Ecto neural progenitor cell (in vitro differentiated cells): ENCODE results near the gene TMEM163.
"Not testable (repeated sequence)": the region's sequence is repeated elsewhere in the genome, so short reads cannot be mapped to it uniquely, and the experiment has no call there.

Experiments used
- DNase-seq: peaks from one replicate; pipeline ENCODE4 v3.0.0-alpha.2; 2018; ENCODE audit warnings: low spot score

Gene TMEM163

DNA sequence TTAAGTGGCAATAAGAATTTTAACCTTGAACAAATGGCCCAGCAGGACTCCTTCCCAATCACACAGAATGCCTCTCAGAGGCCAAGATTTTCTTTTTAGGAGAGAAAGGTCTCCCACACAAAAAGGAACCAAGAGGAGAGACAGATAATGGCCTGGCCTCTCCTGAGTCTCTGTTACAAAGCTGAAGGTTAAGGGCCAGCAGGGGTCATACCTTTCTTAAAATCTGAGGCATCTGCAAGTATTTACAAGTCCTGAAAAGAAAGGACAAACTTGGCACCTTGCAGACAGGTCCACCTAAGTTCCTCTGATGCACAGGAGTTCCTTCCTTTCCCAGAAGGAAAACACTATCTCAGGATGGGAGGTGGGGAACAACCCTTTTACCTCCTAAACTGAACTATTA is 142.3 kb downstream of the TMEM163 start:
- no peak for DNase-seq

DNA sequence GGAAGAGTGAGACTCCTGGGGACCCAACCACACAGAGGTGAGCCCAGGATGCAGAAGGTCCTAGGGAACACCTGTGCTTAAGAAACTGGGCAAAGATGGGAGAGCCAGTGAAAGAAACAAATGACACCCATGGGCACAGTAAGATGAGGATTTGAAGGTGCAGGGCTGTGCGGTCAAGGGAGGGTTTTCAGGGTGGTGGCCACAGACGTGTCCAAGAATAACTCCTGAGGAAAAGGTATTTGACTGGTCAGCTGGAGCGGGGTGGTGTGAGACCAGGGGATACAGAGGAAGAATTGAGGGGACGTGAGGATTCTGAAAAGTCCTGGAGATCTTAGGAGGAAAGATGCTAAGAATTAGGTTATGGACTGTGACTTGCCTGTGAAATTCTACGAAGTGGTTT is 142.9 kb downstream of the TMEM163 start:
- DNase-seq = no peak

DNA sequence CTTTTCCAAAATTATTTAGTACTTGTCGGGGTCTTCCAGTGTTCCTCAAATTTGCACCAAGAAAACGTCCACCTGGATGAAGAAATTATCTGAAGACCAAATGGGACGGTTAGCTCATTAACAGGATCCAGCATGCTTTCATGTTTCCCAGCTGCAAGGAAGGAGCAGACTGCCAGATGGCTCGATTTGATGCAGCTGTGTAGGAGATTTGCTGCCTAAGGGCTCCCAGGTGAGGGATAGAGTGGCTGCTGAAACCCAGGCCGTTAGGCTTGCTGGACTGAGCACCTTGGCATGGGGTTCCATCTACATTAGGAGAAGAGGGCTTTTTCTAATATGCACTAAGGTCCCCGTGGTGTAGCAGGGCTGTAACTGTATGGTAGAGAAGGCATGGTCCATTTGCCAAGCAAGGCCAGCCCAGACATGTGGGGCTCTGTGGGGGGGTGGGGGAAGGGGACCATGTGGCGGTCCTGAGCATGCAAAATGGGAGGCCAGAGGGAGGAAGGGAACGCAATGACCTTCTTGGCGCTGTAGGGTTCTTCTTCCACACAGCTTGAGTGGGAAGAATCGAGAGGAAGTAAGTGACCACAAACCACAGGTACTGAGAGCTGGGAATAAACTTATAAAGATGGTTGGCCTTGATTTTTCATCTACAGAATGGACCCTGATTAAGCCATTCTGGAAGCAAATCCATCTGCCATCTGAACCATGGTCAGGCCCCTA is 144.0 kb downstream of the TMEM163 start:
- no peak for DNase-seq

DNA sequence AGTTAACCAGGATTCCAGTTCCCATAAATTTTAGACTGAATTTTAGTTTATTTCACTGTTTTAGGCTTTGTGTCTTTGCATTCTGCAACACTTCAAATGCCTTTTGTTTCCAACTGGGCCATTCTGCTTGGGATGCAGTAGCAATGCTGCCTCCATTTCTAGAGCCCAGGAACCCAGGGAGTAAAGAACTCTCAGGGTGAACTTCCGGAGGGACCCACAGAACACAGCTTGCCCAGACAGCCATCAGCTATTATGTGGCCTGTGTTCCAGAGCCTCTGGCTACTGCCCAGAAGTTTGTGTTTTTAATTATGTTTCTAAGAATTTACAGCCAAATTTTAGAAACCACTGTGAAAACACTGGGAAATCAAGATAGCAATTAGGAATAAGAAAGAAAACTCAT is 145.1 kb downstream of the TMEM163 start:
- DNase-seq = no peak

DNA sequence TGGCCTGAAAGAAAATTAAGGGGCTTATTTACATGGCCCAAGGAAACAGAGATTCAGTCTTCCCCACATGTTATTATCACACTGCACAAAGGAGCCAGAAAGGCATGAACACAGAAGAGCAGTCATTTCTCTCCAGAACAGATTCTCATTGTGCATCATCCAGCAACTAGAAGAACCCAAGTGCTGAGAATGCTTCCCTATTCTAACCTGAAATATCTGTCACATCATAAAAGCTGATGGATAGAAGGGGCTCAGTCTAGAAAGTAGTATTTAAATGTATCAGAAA is 145.8 kb downstream of the TMEM163 start:
- no peak for DNase-seq

DNA sequence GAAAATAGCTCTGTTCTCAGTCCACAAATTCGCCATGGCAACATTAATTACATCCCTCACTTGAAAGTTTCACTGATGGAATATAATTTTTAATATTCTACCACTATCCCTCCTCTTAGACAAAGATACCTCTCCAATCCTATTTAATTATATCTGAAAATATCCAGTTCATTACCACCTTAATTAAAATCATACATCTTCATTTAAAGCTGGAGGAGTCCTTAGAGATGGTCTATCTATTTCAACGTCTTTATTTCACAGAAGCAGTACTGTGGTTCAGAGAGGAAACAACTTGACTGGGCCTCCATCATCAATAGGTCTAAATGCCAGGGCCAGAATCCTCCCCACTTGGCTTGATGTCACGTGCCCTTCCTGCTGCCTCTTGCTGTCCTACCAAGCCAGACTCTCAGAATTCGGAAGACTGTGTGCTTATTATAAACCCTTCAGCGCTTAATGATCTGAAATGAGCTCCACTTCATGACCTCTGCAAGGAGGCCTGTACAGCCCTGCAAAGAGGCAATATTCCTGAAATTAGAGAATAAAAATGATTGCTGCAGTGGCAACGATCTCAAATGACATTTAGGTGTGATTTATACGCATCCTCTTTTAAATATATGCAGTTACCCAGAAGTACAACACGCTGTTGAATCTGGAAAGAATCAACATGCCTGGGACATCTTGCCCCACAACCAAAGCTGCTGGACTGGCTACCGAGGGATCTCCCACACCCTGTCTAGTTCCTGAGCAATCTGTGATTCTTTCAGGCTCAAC is 146.3 kb downstream of the TMEM163 start:
- no peak for DNase-seq

DNA sequence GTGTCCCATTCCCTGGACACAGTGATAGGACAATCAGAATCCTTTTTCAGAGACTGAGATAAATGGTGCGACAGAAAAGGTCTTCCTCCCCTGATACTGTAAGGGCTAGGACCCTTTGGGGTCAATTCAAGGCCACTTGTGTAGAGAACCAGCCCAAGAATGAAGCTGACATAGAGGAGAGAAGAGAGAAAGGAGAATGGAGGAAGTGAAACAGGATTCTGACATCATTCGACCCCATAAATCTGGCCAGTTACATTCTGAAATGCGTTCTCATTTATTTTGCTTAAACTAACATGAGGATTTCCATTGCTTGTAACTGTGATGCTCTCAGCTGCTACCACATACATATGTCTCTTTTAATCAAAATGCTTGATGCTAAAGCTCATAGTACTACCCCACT is 148.1 kb downstream of the TMEM163 start:
- no peak for DNase-seq

DNA sequence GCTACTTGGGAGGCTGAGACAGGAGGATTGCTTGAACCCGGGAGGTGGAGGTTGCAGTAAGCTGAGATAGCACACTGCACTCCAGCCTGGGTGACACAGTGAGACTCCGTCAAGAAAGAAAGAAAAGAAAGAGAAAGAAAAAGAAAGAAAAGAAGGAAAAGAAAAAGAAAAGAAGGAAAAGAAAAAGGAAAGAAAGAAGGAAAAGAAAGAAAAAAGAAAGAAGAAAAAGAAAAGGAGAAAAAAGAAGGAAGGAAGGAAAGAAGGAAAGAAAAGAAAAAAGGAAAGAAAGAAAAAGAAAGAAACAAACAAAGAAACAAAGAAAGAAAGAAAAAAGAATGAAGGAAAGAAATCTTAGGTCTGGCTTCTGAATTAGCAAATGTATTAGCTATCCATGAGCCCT is 150.4 kb downstream of the TMEM163 start:
- DNase-seq = no peak

DNA sequence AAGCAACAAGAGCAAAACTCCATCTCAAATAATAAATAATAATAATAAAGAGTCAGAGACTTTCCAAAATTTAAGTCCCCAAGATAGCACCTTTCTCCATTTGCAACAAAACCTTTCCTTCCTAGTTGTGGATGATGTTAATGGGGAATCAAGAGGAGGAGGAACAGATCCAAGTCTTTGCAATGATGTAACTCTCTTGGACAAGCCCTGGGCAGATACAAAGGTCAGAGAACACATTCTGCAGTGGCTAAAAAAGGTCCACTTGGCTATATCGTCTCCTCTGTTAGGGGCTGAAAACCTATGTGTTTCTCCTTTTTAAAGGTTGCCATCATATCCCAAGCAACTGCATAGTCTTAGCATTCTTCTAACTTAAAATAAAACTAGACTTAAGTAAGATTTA is 151.1 kb downstream of the TMEM163 start:
- no peak for DNase-seq

DNA sequence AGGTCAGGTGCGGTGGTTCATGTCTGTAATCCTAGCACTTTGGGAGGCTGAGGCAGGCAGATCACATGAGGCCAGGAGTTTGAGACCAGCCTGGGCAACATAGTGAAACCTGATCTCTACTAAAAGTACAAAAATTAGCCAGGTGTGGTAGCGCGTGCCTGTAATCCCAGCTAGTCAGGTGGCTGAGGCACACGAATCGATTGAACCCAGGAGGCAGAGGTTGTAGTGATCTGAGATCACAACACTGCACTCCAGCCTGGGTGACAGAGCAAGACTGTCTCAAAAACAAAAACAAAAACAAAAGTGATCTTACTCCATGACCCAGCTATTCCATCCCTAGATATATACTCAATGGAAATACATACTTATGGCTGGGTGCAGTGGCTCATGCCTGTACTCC is 153.8 kb downstream of the TMEM163 start:
- not testable (repeated sequence) for DNase-seq

DNA sequence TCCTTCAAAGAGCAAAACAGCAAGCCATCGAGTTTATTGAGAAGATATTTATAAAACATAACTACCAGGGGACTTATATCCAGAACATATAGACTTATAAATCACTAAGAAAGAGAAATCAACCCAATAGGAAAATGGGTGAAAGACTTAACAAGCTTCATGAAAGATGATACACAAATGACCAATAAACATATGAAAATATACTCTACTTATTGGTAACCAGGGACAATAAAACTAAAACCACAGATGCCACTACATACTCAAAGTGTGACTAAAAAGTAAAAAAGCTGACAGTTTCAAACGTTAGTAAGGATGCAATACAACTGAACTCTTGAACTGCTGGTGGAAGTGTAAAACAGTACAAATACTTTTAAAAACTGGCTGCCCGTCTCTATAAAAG is 154.3 kb downstream of the TMEM163 start:
- no peak for DNase-seq

DNA sequence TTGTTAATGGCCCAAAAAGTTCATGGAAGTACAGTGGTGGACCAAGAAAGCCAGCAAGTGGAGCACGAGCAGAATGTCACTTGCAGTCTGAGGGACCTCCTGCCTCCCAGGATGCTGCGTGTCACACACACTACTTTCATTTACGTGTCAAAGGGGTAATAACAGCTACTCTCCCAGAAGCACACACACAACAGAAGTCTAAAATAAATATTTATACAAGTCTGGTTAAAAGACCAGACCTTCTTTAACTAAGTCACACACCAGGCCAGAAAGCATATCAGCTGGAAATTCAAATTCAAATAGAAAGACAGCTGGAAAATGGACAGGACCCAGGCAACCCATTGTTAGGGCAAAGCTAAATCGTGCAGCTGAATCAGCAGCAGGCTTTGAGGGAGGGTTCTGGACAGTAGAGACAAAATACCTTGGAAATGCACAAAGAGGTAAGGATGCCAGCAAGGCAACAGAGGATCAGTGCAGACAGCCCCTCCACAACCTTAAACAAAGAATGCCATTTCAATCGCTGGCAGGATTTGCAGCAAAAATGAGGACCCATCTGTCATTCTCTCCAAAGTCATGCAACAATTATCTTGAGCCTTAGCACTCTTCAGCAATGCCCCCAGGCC is 160.5 kb downstream of the TMEM163 start:
- DNase-seq = no peak

DNA sequence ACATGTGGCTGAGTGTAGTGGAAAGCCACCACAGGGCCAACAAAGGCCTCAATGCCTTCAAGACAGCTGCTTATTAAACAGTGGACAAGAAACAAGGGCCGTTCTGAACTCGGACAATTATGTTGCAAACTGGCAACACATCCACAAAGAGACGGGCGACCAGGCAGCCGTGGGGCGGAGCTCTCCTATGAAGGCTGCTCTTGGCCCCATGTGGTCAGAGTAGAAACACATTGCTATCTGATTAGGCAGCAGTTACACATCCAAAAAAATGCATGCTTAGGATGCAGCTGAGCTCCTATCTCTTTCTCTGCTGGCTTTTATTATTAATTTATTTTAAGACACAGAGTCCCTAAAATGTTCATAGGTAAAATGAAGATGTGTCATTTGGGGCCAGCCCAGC is 163.4 kb downstream of the TMEM163 start:
- DNase-seq = no peak

DNA sequence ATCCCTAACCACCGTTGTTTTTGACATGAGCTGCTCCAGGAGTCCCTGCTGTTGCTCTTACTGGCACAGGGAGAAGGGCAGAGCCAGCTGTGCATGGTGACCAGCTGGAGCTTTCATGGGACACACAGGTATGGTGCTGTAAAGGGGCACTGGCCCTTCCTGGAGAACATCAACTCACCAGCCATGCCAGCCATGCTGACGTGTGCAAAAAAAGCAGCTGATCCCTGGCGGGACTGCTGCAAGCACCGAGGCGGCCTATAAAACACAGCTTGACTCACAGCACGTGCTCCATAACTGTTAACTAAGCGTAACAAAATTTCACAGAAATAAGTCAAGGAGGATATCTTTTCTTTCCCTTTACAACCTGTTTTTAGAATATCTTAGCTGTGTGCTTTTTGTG is 165.1 kb downstream of the TMEM163 start:
- DNase-seq = no peak

DNA sequence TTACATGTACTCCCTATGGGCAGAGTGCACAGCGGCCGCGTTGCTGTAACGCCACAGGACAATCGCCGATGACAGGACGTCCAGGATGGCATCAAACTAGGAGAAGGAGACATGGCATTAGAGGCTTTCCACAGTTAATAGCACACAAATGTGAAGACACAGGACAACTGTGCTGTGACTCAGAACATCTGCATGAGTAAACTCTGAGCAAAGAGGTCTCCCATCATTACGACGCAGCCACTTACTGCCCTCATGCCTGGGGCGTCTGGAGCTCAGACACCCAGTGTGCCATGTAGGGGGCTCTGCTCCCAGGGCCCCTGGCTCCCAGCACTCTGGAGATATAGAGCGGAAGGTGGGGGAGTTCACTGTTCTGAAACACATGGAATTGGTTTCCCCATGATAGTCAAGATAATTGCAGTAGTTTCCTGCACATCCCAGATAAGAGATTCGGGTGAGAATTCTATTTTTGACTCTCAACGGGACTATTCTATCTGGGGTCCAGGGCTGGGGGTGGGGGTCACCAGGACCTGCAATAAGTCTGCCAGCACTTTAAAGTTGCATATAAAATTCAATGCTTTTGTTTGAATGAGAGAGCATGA is 168.1 kb downstream of the TMEM163 start:
- DNase-seq = no peak

DNA sequence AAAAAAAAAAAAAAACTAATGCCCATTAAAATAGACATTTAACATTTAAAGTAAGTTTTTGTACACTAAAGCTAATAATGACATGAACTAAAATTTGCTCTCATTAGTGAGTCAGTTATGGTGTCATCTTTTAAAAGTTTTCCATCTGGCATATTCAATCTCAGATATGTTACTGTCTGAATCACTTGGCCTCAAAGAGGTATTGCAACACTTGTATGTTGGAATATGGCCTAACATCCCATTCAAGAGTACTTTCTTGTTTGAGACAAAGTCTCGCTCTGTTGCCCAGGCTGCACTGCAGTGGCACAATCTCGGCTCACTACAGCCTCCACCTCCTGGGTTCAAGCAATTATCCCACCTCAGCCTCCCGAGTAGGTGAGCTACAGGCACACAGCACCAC is 169.7 kb downstream of the TMEM163 start:
- no peak for DNase-seq

DNA sequence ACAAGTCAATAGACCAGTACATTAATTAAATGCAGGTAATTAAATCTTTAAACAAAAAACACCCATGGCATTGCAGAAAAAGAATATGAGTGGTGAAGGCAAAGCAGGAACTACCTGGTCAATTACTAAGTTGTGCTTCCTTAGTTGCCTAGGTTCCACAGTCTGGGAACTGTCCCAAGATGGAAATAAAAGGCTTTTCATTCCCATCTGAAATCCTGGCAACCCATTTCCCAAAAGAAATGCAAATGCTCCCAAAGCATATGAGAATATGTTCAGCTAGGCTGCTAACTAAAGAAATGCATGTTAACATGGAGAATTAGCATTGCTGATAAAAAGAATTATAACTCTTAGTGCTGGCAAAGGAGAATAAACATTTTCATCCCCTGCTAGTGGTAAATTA is 177.8 kb downstream of the TMEM163 start:
- DNase-seq = no peak

DNA sequence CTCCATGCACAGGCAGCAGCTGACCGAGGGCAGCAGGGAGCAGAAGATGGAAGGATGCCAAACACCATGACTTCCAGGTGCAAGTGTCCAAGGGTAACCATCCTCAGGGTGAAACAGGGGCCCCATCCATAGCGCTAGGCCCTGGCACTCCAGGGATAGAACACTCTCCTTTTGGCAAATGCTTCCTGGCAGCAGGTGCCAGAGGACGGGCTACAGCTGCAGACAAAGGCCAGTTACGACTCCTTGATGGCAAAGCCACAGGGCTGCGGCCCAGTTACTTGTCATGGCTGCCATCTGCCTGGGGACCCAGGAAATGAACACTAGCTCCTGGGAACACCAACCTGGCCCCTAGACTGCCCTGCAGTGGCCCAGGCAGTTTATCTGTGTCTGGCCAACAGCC is 178.8 kb downstream of the TMEM163 start:
- no peak for DNase-seq

DNA sequence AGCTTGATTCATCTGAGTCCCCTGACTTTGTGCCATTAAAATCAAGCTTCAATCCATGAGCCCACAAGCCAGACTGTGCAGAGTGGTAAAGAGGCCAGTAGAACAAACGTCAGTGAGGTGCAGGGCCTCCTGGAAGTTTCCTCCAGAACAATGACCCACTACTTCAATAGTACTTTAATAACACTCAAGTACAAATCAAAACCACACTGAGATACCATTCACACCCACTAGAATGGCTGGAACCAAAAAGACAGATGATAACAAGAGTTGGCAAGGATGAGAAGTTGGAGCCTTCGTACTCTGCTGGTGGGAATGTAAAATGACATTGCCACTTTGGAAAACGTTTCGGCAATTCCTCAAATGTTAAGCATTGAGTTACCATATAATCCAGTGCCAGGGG is 181.1 kb downstream of the TMEM163 start:
- no peak for DNase-seq

DNA sequence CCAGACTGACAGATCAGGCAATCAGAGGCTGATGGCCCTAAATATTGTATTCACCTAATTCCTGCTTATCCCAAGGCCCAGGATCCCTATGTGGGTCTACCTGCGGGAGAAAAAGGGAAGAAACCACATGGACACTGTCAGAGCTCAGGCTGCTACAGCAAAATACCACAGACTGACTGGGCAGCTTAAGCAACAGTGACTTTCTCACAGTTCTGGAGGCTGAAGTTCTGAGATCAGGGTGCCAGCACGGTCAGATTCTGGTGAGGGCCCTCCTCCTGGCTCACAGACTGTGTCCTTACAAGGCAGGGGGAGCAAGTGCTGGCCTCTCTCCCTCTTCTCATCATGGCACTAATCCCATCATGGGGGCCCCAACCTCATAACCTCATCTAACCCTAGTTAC is 181.7 kb downstream of the TMEM163 start:
- no peak for DNase-seq

DNA sequence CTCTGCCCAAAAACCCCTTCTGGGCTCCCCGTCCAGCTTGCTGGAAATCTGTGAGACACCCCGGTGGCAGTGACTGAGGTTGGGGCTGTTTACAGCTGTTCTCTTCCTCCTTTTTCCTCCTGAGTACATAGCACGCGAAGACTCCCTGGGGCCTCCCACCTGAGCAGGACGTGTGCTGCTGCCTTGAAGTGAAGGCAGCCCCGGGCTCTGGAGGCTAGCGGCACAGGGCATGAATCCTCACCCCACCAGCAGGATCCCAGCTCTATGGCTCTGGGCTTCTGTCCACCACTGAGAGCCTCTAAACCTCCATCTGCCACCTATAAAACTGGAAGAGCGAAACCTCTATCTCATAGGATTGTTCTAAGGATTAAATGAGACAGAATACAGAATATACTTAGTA is 182.5 kb downstream of the TMEM163 start:
- no peak for DNase-seq

DNA sequence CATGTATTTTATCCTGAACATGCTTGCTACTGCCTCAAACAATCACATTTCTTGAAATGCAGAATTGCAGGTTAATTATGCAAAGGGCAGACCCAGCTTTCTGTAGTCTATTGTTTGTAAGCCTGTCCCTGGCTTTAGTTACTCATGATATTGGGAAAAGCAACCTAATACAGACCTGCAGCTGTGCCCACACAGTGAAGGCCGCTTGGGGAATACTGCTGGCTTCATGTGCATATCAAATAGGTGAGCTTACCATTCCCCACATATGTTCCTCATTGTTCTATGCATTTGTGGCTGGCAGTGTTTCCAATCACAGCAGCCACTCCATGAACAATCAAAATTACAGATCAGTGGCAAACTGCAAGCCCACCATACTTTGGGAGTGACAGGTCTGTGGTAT is 186.3 kb downstream of the TMEM163 start:
- no peak for DNase-seq

DNA sequence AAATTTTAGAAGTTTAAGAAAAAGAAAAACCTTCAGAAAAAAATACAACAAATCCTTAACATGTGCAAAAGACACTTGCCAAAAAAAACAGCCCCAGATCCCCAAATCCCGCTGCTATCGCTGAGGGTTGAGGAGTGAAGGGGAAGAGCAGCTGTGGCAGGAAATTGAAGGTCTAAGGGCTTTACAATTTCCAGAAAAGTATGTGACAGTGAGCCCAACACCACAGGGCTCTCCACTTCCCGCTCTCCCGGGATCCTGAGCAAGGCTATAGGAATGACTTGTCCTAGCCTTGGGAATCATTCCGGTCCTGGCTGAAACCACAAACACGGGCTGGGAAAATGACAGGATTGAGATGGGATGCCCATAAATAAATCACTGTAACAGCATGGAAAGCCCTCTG is 191.4 kb downstream of the TMEM163 start:
- DNase-seq = no peak
